ENCODE data around the gene FAM216B.
"Not testable (repeated sequence)": the region's sequence is repeated elsewhere in the genome, so short reads cannot be mapped to it uniquely, and the experiment has no call there.

Gene FAM216B

DNA sequence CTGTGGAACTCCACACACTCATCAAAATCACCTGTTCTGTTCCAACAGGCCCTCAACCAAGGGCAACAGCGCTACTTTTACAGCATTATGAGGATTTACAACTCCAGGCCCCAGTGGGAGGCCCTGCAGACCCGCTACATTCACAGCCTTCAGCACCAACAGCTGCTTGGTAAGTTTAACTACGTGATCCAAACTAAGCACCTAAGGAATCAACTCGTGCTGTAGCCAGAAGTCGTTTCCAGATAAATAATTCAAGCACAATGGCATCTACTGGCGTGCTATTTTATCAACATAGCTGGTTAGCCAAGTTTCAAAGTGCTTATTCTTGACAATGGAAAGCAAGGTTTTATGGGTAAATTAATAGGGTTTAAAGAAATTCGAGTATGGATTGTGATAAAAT is 5.3 kb downstream of the FAM216B start:
- DNase-seq, result no peak

DNA sequence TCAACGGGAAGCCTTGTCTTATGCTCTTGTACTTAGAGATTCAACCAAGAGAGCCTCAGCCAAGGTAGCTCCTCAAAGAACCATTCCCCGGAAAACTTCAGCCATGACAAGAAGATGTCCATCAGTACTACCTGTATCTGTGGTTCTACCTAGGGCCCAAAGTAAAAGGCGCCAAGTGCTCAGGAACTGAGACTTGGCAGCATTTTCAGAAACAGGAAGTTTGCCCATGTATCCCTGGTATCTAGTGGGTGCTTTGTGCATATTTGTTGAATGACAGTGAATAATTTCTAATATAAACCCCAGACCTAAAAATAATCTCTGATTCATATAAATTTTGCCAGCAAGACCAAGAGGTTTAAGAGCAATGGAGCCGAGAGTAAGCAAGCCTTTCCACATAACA is 7.2 kb downstream of the FAM216B start:
- no peak for DNase-seq

GRCh38 chr13:42792154-42792553 is 10.8 kb downstream of the FAM216B start:
- no peak for DNase-seq

- DNase-seq, result no peak
Observed at GRCh38 chr13:42794577-42795275, 13.3 kb downstream of the FAM216B start.

GRCh38 chr13:42795666-42796065 is 14.3 kb downstream of the FAM216B start:
- no peak for DNase-seq

- no peak for DNase-seq
Observed at GRCh38 chr13:42796747-42797356, 15.5 kb downstream of the FAM216B start.

- no peak for DNase-seq
Observed at GRCh38 chr13:42798118-42798517, 16.7 kb downstream of the FAM216B start.

GRCh38 chr13:42800109-42800643 is 18.8 kb downstream of the FAM216B start:
- no peak for DNase-seq

DNA sequence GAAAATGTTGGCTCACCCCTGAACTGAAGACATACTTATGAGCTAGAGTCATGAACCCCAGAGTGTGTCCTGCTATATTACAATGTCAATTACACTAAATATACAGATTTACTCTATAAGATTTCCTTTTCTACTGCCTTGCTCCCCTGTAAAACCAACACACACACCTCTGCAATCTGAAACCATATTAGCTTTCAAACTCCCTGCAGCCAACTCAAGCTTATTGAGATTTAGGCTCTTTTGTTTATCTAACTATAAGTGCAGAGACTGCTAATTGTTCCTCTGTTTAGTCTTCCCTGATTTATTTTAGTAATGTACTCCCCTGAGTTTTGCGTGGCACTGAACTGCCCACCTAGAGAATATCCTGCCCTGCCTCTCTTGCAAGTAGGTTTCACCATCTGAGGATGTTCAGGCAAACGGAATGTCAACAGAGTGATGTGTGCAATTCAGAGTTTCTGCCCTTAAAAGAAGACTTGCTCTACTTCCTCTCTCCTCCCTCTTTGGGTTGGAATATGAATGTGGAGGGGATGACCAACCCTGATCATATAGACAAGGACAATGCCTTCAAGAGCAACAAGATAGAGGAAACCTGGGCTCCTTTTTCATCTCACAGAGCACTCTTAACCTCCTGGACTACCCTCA is 22.3 kb downstream of the FAM216B start:
- DNase-seq, result no peak

DNA sequence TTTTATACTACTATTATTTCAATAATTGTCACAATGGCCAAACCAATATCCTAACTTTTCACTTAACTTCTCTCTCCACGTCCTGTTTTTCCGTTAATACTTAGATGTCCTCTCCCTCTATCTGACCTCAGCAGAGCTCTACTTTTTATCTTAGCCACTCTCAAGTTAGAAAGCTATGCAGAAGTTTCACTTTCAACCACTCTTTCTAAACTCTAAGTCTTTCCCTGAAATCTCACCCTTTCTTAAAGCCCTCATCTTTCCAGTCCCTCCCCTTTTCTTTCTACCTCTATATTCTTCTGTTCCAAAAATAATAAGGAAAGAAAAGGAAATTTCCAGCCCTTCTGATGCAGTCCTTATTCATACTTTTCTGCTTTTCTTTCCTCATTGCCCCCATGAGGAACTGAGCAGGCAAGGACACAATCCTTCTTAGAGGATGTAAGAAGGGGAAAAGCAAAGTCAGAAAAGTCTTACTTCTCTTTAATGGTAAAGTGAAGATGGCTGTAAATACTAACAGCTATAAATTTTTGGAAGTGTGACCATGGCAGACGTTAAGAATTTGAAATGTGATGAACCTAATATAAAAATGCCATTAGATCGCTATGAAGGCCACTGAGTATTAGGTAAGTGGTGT is 23.0 kb downstream of the FAM216B start:
- no peak for DNase-seq

GRCh38 chr13:42807241-42807640 is 25.9 kb downstream of the FAM216B start:
- no peak for DNase-seq

DNA sequence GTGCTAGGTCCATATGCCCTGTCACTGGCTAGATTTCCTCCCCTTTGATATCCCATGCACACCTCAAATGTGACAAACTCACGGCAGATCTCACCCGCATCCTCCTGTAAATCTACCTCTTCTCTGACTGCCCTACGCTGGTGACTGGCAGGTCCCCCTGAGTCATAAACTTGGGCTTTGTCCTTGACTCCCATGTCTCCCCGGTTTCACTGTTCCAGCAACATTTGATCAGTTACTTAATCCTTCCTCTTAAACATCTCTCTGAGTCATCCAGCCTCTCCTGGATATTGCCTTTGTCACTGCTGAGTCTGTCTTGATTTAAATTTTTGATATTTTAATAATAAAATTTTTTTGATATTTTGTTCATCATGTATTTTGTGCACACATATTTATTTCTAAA is 26.5 kb downstream of the FAM216B start:
- no peak for DNase-seq

DNA sequence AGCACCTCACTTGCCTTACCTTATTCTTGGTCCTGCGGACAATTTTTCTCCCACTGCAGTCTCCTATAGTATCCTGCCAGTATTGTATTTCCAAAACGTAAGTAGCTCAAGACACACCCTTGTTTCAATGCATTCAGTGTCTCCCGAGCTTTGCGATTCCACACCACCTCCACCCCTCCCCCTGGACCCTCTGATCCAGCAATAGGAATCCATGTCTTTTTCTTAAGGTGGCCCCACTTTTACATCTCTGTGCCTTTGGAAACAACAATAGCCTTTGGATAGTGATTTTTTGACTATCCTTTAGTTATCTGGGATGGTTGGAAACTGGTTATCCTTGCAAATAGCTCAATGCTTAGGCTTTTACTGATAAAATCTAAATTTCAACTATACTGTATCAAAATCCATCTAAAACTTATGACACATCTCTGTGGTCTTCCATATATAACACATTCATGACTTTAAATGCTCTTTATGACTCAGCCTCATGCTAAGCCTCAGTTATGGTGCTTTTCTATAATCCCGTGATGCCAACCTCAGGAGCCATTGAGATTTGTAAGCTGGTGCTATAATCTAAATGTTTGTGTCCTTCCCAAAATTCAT is 27.1 kb downstream of the FAM216B start:
- no peak for DNase-seq

GRCh38 chr13:42812316-42812715 is 30.9 kb downstream of the FAM216B start:
- DNase-seq, result no peak

- DNase-seq, result no peak
Observed at GRCh38 chr13:42814868-42815267, 33.5 kb downstream of the FAM216B start.

- no peak for DNase-seq
Observed at GRCh38 chr13:42815681-42816080, 34.3 kb downstream of the FAM216B start.

GRCh38 chr13:42816538-42816937 is 35.2 kb downstream of the FAM216B start:
- DNase-seq, result no peak

DNA sequence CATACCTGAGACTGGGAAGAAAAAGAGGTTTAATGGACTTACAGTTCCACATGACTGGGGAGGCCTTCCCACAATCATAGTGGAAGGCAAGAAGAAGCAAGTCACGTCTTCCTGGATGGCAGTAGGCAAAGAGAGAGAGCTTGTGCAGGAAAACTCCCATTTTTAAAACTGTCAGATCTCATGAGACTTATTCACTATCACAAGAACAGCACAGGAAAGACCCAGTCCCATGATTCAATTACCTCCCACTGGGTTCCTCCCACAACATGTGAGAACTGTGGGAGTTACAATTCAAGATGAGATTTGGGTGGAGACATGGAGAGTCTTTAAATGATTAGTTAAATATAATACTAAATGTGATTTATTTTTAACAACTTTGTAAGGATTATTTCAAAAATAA is 38.3 kb downstream of the FAM216B start:
- DNase-seq, result not testable (repeated sequence)

DNA sequence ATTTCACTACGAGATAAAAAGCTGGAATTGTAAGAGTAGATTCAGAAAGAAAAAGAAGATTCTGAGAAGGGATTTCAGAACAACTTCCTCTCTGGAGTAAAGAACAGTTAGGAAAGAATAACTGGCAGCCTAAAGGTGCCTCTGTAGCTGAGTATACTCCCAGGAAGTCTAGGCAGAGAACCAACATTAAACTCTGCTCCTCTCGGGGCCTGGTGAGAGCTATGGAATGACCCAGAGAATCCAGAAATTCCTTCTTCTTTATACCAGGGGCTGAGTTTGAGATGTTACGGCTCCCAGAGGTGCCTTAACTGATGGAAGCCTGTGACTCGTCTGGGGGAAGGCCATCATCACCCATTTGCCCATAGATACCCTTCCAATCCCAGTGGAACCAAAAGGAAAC is 39.1 kb downstream of the FAM216B start:
- no peak for DNase-seq

- DNase-seq, result no peak
Observed at GRCh38 chr13:42821437-42821836, 40.1 kb downstream of the FAM216B start.

DNA sequence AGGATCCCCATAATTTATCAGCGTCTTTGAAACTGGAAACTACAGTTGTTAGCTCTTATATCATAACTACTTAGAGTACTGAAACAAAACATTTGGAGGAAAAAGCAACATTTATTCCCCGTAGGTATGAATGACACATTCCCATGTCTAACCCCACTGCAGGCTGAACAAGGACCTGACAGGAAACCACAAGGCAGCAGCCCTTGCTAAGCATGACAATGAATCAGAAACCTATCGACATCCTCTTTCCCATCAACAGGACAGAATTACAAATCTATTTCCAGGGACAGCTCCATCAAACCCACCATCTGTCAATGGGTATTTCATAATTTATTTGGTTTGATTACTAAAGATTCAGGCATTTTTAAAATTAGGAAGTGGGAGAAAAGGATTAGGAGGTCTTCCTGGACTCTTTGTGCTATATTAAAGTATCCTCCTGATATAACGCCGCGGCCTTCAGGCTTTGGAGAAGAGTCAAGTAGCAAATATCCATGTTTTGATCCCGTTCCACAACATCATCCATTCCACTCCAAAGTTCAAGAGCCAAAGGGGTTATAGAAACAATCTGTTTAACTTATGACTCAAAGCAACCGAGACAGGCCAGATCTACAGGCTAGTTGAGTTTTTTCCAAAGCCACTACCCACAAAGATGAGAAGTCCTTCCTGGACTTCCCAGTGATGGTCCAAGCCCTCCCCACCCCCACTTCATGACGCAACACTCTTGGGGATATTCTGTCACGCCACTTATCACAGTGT is 51.1 kb downstream of the FAM216B start:
- DNase-seq, result no peak

- DNase-seq, result no peak
Observed at GRCh38 chr13:42834946-42835345, 53.6 kb downstream of the FAM216B start.
